ENCODE results near the gene CASP9. TPM values are rescaled to one million over a fixed set of nuclear protein-coding genes. Genes with fewer than 3 reads are reported as not detected.
"Not testable (repeated sequence)": the region's sequence is repeated elsewhere in the genome, so short reads cannot be mapped to it uniquely, and the experiment has no call there.

The CASP9 gene
- total RNA-seq, 1 experiment from 2014 or later = 17.1 TPM

DNA sequence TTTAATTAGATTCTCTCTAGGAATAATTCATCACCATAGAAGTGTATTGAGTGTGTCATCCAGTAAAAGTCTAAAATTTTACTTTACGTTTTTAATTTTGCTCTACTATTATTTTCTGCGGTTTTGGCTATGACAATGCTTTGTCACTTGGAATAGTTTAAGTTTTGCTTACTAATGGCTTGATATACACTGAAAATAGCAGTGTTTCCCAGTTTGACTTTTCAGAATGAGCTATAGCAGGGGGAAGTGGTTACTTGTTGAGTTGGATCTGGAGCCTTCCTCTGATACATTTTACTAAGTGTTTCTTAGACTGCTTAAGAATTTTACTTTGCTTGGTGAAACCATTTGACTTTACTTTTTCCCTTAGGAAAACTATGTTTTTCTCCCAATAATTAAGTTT, 7.7 kb upstream of the CASP9 start:
- in situ Hi-C loops (cut with HindIII; ENCODE audit: low pct_unique_long_range_greater_than_20kb, low sequenced_read_pairs) = no loop called here

DNA sequence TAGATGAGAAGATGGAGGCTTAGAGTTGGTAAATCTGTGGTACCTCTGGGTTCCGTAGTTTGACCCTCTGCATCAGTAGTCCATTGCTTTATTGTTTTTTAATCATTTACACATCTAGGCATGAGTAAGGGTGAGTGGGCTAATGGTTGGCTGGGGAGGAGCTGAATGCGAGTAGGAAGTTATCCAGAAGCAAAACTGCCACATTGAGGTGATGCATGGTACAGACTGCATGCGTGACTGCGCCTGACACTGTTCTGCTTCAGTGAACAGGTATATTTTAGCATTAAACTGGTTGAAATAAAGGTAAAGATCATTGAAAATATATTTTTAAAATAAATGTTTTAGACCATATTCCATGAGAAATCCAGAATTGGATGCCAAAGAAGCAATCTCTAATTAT, 7.0 kb upstream of the CASP9 start:
- no peak for DNase-seq (ENCODE audit: low read depth, low spot score)
- in situ Hi-C loops (cut with HindIII; ENCODE audit: low pct_unique_long_range_greater_than_20kb, low sequenced_read_pairs) = no loop called here

More for the DNA sequence above, 7.7 kb upstream of the CASP9 start:
- DNase-seq (ENCODE audit: low read depth, low spot score) = no peak

DNA sequence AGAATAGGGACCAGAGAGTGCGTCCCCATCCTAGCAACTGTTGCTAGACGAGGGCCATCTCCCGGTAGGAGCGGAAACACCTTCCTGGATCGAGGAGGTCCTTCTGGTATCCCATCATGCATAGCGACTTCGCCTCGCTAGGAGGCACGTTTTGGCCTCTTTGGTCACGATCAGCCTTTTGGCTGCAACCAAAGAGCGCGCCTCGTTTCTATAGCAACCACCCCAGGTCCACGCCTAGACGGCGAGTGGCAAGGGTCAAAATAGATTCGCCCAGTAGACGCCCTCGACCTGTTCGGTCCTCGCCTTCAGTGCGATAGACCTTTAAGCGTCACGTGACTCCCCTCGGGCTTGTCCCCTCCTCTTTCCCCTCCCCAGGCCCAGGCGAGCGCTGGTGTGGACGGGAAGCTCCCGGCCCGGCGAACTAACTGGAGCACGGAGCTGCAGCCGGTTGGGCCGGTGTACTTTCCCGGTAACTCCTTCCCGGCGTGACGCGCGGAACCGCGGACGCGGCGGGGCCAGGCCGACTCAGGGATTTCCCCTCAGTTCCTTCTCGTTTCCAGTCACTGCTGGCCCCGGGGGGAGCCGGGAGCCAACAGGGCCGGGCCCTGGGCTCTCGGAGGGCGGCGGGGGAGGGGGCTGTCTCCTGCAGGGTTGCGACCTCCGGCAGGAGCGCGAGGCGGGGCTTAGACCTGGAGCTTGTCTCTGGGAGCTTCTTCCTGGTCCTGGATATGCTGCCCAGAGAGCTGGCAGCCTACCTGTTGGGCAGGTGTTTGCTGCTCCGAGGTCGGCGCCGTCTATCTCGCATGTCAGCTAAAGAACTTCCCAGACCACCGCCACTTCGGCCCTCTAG, 2.7 kb upstream of the CASP9 start, which contains the start of gene DNAJC16:
Gene DNAJC16, plus strand, starts transcription at position 359 of the 850 bp plus-strand sequence. CDS start 2,258 bp downstream, outside the sequence.
- peak; percentile 100 for DNase-seq (ENCODE audit: low read depth, low spot score)

DNA sequence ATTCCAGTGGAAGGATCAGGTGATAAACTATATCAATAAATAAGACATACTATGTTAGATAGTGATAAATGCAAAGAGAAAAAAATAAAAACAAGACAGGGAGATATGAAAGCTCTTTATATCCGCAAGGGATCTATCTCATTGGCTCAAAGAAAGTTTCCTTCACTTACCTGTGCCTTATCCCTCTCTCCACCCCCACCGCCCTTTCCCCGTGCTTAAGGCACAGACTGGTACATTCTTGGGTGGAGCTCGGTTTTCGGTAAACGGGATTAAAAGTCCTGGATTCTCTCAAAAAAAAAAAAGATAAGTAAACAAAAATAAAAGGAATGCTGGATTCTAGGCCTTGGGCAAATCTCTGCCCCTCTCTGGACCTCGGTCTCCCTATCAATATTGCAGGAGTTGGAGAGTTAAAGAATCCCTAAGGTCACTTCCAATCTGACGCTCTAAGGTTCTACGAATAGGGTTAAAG, 2.0 kb upstream of the CASP9 start:
- in situ Hi-C loops (cut with HindIII; ENCODE audit: low pct_unique_long_range_greater_than_20kb, low sequenced_read_pairs) = no loop called here

More for the DNA sequence above, 2.7 kb upstream of the CASP9 start, which contains the start of gene DNAJC16:
- in situ Hi-C loops (cut with HindIII; ENCODE audit: low pct_unique_long_range_greater_than_20kb, low sequenced_read_pairs) = no loop called here

DNA sequence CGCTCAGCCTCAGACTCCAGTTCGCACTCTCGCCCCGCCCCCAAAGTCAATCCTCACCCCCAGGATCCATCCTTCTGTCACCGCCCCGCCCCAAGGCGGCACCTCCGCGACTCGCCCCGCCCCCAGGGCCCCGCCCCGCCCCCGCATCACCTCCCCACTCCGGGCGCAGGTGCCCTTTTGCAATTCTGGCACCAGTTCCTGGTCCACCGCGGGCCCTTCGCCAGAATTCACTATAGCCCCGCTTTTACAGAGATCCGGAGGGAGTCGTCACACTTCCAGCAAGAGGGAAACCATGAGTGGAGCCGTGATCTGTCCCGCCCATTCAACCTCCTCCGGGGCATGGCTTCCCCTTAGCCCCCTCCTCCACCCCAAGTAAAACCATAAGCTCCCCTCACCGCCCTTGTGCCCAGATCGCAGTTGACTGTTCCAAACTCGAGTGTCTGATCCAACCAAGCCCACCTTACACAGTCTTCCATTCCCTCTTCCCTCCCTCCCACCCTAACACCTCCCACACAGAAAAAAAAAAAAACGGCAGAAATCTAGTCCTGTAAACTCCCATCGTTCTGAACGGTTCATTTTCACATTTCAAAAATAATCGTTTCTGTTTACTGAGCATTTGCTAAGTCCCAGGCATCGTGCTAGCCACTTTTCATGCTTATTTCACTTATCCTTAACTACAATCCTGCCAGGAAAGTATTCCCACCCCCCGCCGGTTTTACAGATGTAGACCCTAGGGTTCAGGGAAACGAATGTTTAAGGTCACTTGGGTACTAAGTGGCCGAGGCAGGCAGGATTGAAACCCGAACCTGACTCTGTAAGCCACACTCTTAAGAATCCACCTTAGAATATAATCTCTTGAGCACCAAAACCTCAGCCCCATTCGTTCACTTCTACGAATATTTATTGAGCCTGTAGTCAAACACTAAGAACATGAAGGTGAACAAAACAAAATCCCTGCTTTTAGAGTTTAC, 1.3 kb upstream of the CASP9 start:
- in situ Hi-C loops (cut with HindIII; ENCODE audit: low pct_unique_long_range_greater_than_20kb, low sequenced_read_pairs) = no loop called here
- DNase-seq (ENCODE audit: low read depth, low spot score) = peak; percentile 98

More for the DNA sequence above, 2.0 kb upstream of the CASP9 start:
- no peak for DNase-seq (ENCODE audit: low read depth, low spot score)

DNA sequence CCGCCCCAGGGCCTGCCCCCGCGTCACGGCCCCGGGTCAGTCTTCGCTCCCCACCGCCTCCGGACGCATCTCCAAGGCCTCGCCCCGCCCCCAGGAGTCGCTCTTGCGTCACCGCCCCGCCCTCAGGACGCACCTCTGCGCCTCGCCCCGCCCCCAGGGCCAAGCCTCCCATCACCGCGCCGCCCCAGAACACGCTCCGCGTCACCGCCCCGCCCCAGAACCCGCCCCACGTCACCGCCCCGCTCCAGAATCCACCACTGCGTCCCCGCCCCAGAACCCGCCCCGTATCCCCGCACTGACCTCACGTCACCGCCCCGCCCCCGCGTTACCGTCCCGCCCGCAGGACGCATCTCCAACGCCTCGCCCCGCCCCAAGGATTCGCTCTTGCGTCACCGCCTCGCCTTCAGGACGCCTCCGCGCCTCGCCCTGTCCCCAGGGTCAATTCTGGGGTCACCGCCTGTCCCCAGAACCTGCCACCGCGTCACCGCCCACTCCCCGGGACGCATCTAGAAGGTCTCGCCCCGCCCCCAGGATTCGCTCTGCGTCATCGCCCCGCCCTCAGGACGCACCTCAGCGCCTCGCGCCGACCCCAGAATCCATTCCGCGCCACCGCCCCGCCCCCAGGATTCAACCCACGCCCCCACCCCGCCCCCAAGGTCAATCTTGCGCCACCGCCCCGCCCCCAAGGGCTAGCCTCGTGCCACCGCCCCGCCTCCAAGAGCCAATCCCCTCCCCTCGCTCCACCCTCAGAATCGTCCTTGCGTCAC, 451 bp upstream of the CASP9 start:
- in situ Hi-C loops (cut with HindIII; ENCODE audit: low pct_unique_long_range_greater_than_20kb, low sequenced_read_pairs) = no loop called here
- DNase-seq (ENCODE audit: low read depth, low spot score) = peak; percentile 93

DNA sequence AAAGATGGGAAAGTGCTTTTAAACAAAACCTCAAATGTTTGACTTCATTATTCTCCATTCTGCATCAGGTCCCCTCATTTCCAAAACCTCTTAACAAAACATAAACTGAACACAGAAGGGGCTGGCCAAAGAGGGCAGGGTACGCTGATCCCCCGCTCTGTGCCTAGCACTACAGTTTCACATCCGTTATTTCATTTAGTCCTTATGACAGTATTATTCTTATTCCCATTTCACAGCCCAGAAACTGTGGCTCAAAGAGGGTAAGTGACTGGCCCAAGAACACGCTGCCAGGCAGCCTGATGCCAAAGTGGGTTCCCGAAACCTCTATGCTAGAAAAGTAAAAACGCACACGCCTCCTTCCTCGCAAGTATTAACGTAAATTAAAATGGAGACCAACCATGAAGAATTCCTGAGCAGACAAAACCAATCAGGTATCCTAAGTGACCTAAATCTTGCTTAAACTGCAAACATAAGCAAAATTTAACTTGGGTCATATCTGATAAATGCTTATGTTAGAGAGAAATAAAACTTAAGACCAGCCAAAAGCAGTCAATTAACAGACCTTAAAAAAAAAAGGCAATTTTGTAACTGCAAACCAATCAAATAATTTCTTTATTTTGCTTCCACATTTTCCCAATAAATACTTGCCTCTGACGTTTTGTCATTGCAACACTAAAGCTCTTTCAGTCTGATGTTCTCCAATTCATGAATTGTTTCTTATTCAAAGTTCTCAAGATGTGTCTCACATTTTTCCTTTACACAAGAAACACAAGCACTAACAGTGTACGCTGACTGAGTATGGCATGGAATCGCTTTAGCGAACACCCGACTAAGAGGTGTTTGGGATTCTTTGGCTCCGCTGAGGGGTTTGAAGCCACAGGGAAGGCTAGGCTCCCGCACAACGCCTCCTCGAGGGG, 653 bp downstream of the CASP9 start:
- DNase-seq (ENCODE audit: low read depth, low spot score) = peak; percentile 41
- in situ Hi-C loops (cut with HindIII; ENCODE audit: low pct_unique_long_range_greater_than_20kb, low sequenced_read_pairs) = no loop called here

DNA sequence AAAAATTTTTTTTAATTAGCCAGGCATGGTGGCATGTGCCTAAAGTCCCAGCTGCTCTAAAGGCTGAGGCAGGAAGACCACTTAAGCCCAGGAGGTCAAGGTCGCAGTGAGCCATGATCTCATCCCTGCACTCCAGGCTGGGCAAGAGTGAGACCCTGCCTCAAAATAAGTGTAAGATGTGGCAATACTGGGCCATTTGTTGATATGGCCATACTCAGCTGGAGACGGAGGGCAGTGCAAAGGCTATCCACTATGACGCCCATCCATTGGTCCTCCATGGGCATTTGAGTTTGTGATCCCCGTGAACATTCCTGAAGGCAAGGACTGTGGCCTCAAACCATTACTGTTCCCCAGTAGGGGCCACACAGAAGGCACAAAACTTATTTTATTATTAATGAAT, 1.5 kb downstream of the CASP9 start:
- no peak for DNase-seq (ENCODE audit: low read depth, low spot score)
- in situ Hi-C loops (cut with HindIII; ENCODE audit: low pct_unique_long_range_greater_than_20kb, low sequenced_read_pairs) = no loop called here

DNA sequence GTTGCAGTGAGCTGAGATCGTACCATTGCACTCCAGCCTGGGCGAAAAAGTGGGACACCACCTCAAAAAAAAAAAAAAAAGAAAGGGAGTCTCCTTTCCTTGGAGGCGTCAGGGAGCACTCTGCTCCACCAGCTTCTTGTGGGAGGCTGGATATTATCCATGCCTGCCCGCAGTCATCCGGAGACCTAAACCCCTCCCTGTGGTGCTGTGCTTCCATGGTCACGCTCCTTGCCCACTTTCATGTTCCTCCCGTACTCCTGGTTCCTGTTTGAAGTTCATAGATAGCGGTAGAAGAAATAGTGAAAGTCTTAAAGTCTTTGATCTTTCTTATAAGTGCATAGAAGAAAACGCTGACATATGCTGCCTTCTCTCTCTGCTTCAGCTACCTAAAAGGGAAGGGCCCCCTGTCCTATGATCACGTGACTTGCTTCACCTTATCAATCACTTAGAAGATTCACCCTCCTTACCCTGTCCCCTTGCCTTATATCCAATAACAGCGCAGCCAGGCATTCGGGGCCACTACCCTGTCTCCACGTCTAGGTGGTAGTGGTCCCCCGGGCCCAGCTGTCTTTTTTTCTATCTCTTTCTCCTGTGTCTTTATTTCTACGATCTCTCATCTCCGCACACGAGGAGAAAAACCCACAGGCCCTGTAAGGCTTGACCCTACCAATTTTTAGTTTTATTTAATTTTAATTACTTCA, 2.7 kb downstream of the CASP9 start:
- DNase-seq (ENCODE audit: low read depth, low spot score); in situ Hi-C loops (cut with HindIII; ENCODE audit: low pct_unique_long_range_greater_than_20kb, low sequenced_read_pairs): not testable (repeated sequence)

DNA sequence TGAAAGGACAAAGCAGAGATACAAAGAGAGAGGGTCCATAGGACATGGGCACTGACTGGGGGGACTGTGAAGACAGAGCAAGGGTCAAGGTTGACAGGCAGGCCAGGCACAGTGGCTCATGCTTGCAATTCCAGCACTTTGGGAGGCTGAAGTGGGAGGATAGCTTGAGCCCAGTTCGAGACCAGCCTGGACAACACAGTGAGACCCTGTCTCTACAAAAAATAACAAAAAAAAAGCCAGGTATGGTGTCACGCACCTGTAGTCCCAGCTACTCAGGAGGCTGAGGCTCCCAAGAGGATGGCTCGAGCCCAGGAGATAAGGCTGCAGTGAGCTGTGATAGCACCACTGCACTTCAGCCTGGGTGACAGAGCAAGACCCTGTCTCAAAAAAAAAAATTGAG, 4.4 kb downstream of the CASP9 start:
- in situ Hi-C loops (cut with HindIII; ENCODE audit: low pct_unique_long_range_greater_than_20kb, low sequenced_read_pairs) = no loop called here
- no peak for DNase-seq (ENCODE audit: low read depth, low spot score)

DNA sequence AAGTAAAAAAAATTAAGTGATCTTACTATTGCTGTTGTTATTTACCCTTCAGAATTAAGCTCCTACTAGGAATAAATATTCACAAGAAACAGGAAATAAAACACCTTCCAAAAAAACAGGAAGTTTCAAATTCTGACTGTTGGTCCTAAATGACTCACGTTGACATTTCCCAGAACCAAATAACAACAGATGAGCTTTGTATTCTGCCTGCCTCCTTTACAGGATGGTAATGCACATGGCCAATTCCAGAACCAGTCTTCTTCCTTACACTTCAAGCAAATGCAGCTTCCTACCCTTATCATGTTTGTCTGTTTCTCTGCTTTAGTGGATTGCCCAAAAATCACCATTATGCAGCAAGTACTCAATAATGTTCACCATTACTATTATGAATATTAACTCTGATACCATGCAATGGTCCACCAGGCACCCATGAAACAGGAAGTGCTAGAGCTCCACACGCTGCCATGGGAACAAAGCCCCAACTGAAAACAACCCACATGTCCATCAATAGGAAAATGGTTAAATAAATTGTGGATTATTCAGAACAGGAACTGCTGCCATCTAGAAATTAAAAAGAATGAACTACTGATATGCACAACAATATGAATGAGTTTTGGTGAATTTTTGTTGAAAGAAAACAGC, 8.9 kb downstream of the CASP9 start:
- DNase-seq (ENCODE audit: low read depth, low spot score) = peak; percentile 56
- in situ Hi-C loops (cut with HindIII; ENCODE audit: low pct_unique_long_range_greater_than_20kb, low sequenced_read_pairs) = no loop called here

DNA sequence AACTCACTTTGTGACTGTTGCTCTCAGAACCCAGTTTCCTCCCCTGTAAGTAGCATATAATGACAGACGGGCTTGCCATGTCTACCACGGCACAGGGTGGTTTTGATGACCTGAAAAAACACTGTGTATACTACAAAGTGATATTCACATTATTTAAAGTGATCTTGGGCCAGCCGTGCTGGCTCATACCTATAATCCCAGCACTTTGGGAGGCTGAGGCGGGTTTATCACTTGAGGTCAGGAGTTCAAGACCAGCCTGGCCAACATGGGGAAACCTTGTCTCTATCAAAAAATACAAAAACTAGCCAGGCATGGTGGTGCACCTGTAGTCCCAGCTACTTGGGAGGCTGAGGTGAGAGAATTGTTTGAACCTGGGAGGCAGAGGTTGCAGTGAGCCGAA, 9.5 kb downstream of the CASP9 start:
- DNase-seq (ENCODE audit: low read depth, low spot score); in situ Hi-C loops (cut with HindIII; ENCODE audit: low pct_unique_long_range_greater_than_20kb, low sequenced_read_pairs): not testable (repeated sequence)

DNA sequence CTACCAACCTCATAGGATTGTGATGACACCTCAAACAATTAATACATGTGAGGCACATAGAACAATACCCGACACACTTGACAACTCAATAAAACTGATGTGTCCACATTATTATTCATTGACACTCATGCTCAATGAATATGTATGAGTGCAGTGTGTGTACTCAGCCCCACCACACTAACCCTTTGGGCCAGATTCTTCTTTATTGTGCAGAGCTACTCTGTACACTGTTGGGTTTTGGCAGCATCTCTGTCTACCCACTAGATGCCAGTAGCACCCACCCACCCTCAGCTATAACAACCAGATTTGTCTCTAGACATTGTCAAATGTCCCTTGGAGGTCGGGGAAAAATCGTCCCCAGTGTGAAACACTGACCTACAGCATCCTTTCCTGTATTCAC, 10.1 kb downstream of the CASP9 start:
- in situ Hi-C loops (cut with HindIII; ENCODE audit: low pct_unique_long_range_greater_than_20kb, low sequenced_read_pairs) = no loop called here
- no peak for DNase-seq (ENCODE audit: low read depth, low spot score)

DNA sequence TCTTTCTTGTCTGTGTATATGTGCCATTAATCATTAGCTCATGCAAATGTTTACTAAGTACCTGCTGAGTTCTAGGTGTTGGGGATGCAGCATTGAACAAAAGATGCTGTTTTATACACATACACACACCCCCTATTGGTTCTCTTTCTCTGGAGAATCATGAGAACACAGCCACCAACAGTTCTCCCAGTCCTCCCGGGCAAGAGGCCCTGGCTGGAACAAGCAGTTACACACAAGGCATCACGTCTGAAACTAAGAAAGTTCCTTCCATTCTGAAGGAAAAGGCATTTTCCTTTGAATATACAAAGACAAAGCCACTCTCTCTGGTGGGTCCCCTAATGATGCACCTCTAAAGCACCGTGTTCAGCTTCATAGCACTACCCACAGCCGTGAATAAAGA, 10.8 kb downstream of the CASP9 start:
- in situ Hi-C loops (cut with HindIII; ENCODE audit: low pct_unique_long_range_greater_than_20kb, low sequenced_read_pairs) = no loop called here

DNA sequence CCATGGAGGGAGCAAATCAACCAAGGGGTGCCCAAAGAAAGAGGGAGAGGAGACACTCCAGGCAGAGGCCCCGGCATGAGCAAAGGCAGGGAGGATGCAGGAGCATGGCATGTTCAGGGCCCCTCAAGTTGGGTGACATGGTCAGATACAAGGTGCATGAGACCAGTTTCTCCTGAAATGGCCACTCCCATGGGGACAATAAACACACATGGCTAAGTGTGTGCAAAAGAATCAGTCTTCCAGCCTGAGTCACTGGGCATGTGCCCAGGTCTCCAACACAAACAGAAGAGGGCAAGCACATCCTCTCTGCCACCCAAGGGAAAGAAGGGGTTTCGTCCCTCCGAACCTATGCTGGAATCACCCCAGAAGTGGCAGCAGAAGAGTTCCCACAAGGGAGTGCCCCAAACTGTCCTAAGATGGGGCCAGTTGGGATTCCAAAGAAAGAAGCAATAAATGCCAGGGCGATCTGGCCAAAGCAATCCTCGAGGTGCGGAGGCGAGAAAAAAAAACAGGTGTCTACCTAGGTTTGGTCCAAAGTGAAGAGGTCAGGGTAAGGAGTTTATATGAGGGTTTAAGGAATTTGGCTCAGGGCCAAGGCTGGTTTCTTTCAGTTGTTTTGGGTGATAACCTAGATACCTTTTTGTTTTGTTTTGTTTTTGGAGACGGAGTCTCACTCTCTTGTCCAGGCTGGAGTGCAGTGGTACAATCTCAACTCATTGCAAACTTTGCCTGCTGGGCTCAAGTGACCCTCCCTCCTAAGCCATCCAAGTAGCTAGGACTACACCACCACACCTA, 13.2 kb downstream of the CASP9 start:
- in situ Hi-C loops (cut with HindIII; ENCODE audit: low pct_unique_long_range_greater_than_20kb, low sequenced_read_pairs) = no loop called here
- no peak for DNase-seq (ENCODE audit: low read depth, low spot score)

More for the DNA sequence above, 10.8 kb downstream of the CASP9 start:
- DNase-seq (ENCODE audit: low read depth, low spot score) = no peak

Measured in SK-MEL-5 (cell line).